Keratinocyte (primary cell): ENCODE results near the gene ZBP1. TPM values are rescaled to one million over a fixed set of nuclear protein-coding genes. Genes with fewer than 3 reads are reported as not detected.

Source experiments
- DNase-seq: peaks from one replicate; pipeline ENCODE4 v3.0.0-alpha.2; 2011; ENCODE audit warnings: low read depth, missing footprints, low spot score
- FAIRE-seq: peaks from 2 replicates; lab custom pipeline; 2011; peaks lifted over from hg19 to GRCh38; lab: Jason Lieb, UNC
- H2AFZ ChIP-seq: 2 replicates; pipeline ENCODE4 v1.6.0; 2012; ENCODE audit warnings: low read length, control low read depth, inconsistent platforms; ENCODE audit not compliant: control insufficient read depth
- H3K27ac ChIP-seq: 2 replicates; pipeline ENCODE4 v1.5.1; 2011; ENCODE audit warnings: low read length; ENCODE audit not compliant: control insufficient read depth, insufficient read depth
- H3K27me3 ChIP-seq: 3 replicates; pipeline ENCODE4 v1.6.0; 2011; ENCODE audit warnings: low read length; ENCODE audit not compliant: control insufficient read depth, insufficient read depth; ENCODE audit errors: extremely low read depth
- H3K36me3 ChIP-seq, 2 experiments: 2 replicates in 1 of 2; 3 replicates in 1 of 2; pipeline ENCODE4 v1.5.1; 2011; ENCODE audit warnings: low read length in 2 of 2, mild to moderate bottlenecking in 1 of 2; ENCODE audit not compliant: control insufficient read depth in 2 of 2, insufficient read depth in 2 of 2; ENCODE audit errors: extremely low read depth in 1 of 2
- H3K4me1 ChIP-seq: 3 replicates; pipeline ENCODE4 v1.5.1; 2011; ENCODE audit warnings: low read length; ENCODE audit not compliant: control insufficient read depth, insufficient read depth; ENCODE audit errors: extremely low read depth
- H3K4me2 ChIP-seq: 3 replicates; pipeline ENCODE4 v1.6.0; 2011; ENCODE audit warnings: low read depth, low read length; ENCODE audit not compliant: control insufficient read depth, insufficient read depth; ENCODE audit errors: extremely low read depth
- H3K4me3 ChIP-seq, 3 experiments: fragments of 200-600 bp in 1 of 3; sonication (generic) in 1 of 3; 2 replicates in 2 of 3; 3 replicates in 1 of 3; pipeline ENCODE4 v1.5.1; 2011 to 2016; ENCODE audit warnings: low read length in 3 of 3, mild to moderate bottlenecking in 3 of 3, control low read depth in 2 of 3, inconsistent platforms in 1 of 3, low read depth in 1 of 3, mixed read lengths in 1 of 3, mixed run types in 1 of 3, moderate library complexity in 1 of 3; ENCODE audit not compliant: control insufficient read depth in 2 of 3, insufficient read depth in 2 of 3; ENCODE audit errors: extremely low read depth in 1 of 3
- H3K79me2 ChIP-seq: 2 replicates; pipeline ENCODE4 v1.6.0; 2012; ENCODE audit warnings: low read length; ENCODE audit not compliant: control insufficient read depth, insufficient read depth
- H3K9ac ChIP-seq: 3 replicates; pipeline ENCODE4 v1.6.0; 2011; ENCODE audit warnings: low read length; ENCODE audit not compliant: control insufficient read depth, insufficient read depth; ENCODE audit errors: extremely low read depth
- H3K9me1 ChIP-seq: 3 replicates; pipeline ENCODE4 v1.6.0; 2011; ENCODE audit warnings: low read length; ENCODE audit not compliant: control insufficient read depth, insufficient read depth; ENCODE audit errors: extremely low read depth
- H3K9me3 ChIP-seq: 2 replicates; pipeline ENCODE4 v1.5.1; 2012; ENCODE audit warnings: low read depth, low read length; ENCODE audit not compliant: control insufficient read depth
- H4K20me1 ChIP-seq: 3 replicates; pipeline ENCODE4 v1.6.0; 2011; ENCODE audit warnings: low read length; ENCODE audit not compliant: control insufficient read depth, insufficient read depth; ENCODE audit errors: extremely low read depth
- EZH2 ChIP-seq: IDR thresholded peaks from one replicate; pipeline ENCODE4 v1.6.1; 2012; ENCODE audit warnings: inconsistent platforms, mild to moderate bottlenecking, low read length, moderate library complexity
- dilution Hi-C: fragments of 300-500 bp; cut with MboI; formaldehyde crosslinking; loops from one replicate; pipeline ENCODE4 v1.7.0; 2020; ENCODE audit warnings: low sequenced_read_pairs; ENCODE audit not compliant: extremely low pct_ligation_motif_present
- polyA plus RNA-seq, 5 experiments: library from polyadenylated mRNA; depleted of rRNA in 3 of 5; stranded (reverse) in 3 of 5; stranded (forward) in 1 of 5; unstranded in 1 of 5; fragments of >200 nt; gene quantifications; 1 replicate in 1 of 5; 2 replicates in 3 of 5; 3 replicates in 1 of 5; pipeline versions ENCODE4 v1.2.1 to v1.2.3, GENCODE V29; 2011 to 2012; ENCODE audit warnings: missing spikeins in 2 of 5, low read depth in 1 of 5, low replicate concordance in 1 of 5
- TF ChIP-seq, protein P1 (sequence below), 3 experiments: IDR thresholded peaks in 1 of 3; conservative IDR thresholded peaks in 1 of 3; optimal IDR thresholded peaks in 1 of 3; 2 replicates in 2 of 3; 3 replicates in 1 of 3; pipeline versions ENCODE3 to v1.5.1; 2011; ENCODE audit warnings: low read length in 3 of 3, mild to moderate bottlenecking in 3 of 3, moderate library complexity in 2 of 3, control low read depth in 1 of 3, inconsistent platforms in 1 of 3; ENCODE audit not compliant: insufficient read depth in 2 of 3; ENCODE audit errors: extremely low read depth in 1 of 3

The ZBP1 gene
- polyA plus RNA-seq, 1 donor (not counting 4 experiments of a cell fraction or from before 2014, with no cell fraction given) = 0.08 TPM

DNA sequence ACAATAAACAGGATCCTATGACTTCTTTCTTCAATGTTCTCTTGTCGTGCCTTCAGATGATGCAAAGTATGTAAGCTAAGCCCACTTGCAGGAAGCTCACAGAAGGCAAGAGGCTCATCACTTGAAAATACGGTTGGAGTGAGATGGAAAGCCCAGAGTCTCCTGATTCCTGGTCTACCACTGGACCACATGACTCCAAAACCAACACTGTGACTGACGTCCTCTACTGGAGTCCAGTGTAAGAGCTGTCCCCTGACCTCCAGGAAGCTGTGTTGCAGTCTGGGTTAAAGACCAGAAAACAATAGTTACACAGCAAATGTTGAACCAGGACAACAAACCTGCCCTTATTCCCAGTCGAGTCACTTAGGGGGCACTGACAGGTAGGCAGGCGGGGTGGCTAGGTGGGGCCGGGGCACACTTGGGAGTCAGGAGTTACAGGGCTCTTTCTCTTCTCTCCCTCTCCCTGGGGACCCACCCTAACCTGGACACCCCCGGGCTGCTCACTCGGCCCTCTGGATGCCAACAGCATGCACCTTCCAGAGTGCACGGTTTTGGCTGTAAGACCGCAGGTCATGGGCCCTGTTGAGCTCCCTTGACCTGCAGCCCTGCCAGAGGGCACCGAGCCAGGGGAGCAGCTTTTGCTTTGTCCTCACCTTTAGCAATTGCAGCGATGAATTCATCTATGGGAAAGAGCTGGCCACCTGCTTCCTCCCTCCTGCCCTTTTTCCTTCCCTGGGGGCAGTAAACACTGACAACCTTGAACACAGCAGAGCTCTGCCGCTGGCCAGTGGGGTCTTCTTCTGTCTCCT is 51.9 kb downstream of the ZBP1 start:
- Histone ChIP-seq H3K27me3 (peaks cover 41% of the 10 kb centered on the region), H3K27ac (no peak overlapping the region)
- dilution Hi-C loops = no loop called here

DNA sequence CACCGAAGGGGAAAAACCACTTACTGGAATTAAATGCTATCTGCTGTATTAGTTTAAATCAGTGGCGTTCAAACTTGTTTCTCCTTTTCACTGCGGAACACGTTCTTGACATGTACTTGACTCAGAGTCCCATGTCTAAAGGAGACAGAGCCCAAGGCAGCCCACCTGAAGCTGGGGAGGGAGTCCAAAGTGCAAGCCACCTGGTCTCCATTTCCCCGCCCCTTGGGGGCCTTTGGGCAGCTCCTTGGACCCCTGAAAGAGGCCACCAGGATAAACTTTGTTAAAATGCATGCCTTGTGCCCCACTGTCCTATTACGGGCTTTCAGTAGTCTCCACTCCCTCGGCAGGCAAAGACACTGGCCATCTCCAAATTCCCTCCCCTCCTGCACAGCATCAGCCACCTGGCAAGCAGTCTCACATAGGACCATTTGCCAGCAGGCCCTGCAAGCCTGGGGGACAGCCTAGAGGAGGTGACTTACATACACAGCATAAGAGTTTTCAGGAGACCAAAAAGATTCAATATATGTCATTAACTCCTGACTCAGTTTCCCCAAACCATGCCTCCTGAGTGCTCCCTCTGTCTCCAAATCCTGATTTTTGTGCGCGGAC is 52.7 kb downstream of the ZBP1 start:
- H3K79me2 ChIP-seq = no peaks in the 10 kb centered on the region
- H3K27ac ChIP-seq = no peak overlapping the region
- H3K4me2 ChIP-seq = no peak overlapping the region
- dilution Hi-C loops = no loop called here
- TF ChIP-seq, protein P1, sequence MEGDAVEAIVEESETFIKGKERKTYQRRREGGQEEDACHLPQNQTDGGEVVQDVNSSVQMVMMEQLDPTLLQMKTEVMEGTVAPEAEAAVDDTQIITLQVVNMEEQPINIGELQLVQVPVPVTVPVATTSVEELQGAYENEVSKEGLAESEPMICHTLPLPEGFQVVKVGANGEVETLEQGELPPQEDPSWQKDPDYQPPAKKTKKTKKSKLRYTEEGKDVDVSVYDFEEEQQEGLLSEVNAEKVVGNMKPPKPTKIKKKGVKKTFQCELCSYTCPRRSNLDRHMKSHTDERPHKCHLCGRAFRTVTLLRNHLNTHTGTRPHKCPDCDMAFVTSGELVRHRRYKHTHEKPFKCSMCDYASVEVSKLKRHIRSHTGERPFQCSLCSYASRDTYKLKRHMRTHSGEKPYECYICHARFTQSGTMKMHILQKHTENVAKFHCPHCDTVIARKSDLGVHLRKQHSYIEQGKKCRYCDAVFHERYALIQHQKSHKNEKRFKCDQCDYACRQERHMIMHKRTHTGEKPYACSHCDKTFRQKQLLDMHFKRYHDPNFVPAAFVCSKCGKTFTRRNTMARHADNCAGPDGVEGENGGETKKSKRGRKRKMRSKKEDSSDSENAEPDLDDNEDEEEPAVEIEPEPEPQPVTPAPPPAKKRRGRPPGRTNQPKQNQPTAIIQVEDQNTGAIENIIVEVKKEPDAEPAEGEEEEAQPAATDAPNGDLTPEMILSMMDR (optimal IDR thresholded peaks at IDR 0.05 in 1 of 3, IDR thresholded peaks at IDR 0.05 in 1 of 3, conservative IDR thresholded peaks at IDR 0.05 in 1 of 3; ENCODE audit: extremely low read depth in 1 of 3, insufficient read depth in 2 of 3, low read length in 3 of 3) = no peak
- TF ChIP-seq EZH2 = no peak
- no peak overlapping the region for H3K4me3 ChIP-seq
- H4K20me1 ChIP-seq = no peaks in the 10 kb centered on the region
- no peaks in the 10 kb centered on the region for H3K36me3 ChIP-seq
- DNase-seq (no peak), FAIRE-seq (no peak)
- H2AFZ ChIP-seq = no peak overlapping the region
- no peak overlapping the region for H3K9ac ChIP-seq
- no peaks in the 10 kb centered on the region for H3K9me1 ChIP-seq
- peaks cover 41% of the 10 kb centered on the region for H3K27me3 ChIP-seq
- no peaks in the 10 kb centered on the region for H3K4me1 ChIP-seq
- H3K9me3 ChIP-seq = no peaks in the 10 kb centered on the region

More for the DNA sequence above, 51.9 kb downstream of the ZBP1 start:
- Histone ChIP-seq H2AFZ (no peak overlapping the region), H3K36me3 (no peaks in the 10 kb centered on the region), H3K9ac (no peak overlapping the region), H3K4me3 (no peak overlapping the region), H3K4me1 (no peaks in the 10 kb centered on the region), H3K79me2 (no peaks in the 10 kb centered on the region), H3K9me1 (no peaks in the 10 kb centered on the region), H3K9me3 (no peaks in the 10 kb centered on the region), H3K4me2 (no peak overlapping the region), H4K20me1 (no peaks in the 10 kb centered on the region)
- DNase-seq (no peak), FAIRE-seq (no peak)
- TF ChIP-seq EZH2 = no peak
- TF ChIP-seq, protein P1 (optimal IDR thresholded peaks at IDR 0.05 in 1 of 3, IDR thresholded peaks at IDR 0.05 in 1 of 3, conservative IDR thresholded peaks at IDR 0.05 in 1 of 3; ENCODE audit: extremely low read depth in 1 of 3, insufficient read depth in 2 of 3, low read length in 3 of 3) = no peak
